Raji (cell line): ENCODE results near the gene PITPNM3.

Experiments used
- POLR2A ChIP-seq: IDR thresholded peaks from 2 replicates; pipeline ENCODE4 v1.6.1; 2011; ENCODE audit warnings: low read depth, low read length, control low read depth; ENCODE audit not compliant: insufficient read depth

Gene PITPNM3

DNA sequence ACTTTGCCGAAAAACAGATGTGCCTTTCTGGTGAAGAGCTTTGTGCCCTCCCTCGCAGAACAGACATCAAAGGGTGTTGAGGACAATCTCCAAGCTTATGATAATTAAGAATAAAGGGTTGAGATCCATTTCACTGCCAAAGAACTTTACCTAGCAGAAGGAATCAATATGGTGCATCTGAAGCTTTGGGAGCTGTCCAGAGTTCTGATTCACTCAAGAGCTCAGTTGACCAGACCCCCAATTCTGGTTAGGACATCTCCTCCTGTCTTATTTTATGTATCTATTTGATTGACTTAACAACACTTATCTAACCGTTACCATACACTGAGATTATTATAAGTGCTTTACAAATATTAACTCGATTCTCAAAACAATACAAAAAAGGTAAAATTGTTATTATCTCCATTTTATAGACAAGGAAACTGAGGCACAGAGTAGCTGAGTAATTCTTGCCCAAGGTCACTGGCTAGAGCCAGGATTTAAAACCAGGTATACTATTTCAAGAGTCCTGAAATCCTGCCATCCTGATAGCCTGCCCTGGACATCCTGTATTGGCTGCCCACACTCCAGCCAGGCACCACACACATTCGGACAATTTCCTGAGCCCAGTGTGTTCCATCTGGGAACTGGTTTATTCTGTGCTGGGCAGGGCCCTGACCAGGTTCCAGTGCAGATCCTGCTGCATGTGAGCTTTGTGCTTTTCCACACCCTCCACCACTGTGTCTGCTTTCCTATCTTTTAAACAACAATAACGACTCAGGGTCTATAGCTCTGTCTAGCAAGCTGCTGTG, 29.8 kb downstream of the PITPNM3 start:
- no peak for TF ChIP-seq POLR2A

DNA sequence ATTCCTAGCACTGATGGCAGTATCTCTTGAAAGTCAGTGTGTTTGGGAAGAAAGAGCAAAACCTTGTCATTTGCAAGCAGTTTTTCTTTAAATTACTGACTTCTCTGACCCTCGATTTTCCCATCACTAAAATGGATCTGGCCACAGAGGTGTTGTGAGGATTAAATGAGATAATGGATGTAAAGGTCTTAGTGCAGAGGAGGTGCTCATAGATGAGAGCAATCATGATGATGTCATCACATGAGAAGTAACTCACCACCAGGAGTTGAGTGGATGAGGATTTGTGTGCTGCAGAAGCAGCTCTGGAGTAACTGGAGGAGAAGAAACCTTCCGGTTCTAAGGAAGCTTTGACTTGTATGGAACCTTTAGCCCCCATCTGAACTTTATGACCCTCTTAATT, 30.6 kb downstream of the PITPNM3 start:
- TF ChIP-seq POLR2A = no peak

DNA sequence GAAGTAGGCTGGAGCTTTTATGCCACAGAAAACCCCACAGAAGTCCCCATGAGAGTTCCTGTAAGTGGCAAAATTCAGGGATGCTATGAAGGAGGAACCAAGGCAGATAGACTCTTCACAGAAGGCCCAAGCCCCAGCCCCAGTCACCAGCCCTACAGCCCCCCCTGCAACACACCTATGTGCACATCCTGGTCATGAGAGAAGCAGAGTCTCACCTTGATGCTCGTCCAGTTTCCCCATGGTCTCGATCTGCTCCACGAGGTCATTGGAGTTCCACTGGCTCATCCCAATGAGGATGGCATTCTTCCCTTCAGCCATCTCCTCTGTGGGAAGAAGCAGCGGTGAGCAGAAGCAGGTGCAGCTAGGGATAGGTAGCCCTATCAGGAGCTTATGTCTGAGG, 31.2 kb downstream of the PITPNM3 start:
- TF ChIP-seq POLR2A = no peak

DNA sequence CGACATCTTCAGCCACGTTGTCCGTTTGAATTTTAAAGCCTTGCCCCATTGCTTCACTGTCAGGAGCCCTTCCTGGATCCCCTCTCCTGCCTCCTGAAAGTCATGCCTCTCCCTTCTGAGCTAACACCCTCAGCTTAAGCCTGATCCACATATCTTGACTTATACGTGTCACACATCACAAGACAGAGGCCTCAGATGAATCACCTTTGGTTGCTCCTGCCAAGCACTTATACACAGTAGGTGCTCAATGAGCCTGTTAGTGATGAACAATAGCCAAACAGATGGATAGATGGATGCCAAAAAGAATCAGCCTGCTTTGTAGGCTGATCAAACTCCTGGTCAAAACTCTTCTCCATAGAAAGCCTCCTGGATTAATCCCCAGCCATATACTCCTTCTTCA, 31.8 kb downstream of the PITPNM3 start:
- TF ChIP-seq POLR2A = no peak

DNA sequence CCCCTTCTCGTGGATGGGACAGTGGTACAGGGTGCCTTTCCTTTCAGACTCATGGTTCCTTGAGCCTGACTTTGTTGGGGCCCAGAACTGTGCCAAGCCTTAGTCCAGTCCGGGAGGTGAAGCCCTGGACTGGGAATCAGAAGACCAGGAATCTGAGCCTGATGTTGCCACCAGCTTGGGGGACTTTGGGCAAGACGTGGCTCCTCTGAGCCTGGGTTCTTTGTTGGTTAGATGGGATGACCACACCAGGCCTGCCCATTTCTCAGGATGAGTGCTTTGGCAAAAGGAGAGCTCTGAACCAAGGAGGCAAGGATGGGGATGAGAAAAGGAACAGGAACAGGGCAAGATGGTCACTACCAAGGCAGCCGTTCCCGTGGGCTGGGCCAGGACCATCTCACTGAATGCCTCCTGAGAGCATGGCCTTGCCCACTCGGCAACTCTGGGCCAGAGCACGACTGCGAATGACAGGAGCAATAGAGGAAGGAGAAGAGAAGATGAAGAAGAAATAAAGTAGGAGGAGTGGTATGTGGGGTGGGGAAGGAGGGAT, 32.5 kb downstream of the PITPNM3 start:
- no peak for TF ChIP-seq POLR2A

DNA sequence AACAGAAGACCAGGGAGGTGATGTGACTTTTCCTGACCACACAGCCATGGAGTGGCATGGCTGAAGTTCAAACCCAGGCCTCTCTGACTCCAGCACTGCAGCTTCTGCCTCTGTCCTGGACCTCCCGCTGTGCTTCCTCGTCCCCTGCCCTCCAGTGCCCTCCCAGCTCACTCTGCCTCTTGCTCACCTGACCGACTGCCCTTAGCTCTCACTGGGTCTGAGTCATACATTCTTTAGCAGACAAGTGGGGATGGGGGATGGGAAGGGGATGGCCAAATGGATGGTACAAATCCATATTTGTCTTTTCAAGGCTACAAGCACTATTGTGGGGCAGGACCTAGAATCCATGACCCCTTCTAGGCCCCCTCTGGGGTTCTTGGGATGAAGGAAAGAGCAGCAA, 33.0 kb downstream of the PITPNM3 start:
- no peak for TF ChIP-seq POLR2A

DNA sequence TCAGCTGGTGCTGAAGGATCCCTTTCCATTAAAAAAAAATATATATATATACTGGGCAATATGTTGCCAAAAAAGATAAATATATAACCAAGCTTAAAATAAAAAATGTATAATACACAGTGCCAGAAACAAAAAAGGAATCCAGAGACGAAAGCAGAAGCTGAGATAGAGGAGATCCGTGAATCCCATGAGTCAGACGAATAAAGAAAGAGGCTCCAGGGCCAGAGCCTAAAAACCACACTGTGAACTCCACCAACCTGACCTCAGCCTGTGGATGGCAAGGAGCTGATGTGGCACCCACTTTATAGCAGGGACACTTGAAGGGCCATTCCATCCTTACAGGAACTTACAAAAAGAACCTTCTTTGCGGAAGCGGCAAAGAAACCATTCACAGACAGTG, 34.8 kb downstream of the PITPNM3 start:
- no peak for TF ChIP-seq POLR2A

DNA sequence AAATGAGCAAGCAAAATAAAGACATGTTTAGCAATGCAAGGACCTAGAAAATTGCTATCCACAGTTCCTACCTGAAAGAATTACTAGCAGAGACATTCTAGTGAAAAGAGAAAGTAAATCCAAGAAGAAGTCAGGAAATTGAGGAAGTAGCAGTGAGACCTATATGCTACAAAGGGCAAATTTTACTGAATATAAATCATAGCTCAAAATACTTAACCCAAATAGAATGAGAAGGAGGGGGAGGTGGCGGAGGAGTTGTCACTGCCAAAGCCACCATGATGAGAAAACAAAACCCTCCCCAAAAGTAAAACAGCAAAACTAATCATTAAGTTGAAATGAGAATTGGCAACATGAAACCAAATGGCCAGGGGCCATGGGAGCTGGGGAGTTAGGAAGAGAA, 39.3 kb downstream of the PITPNM3 start:
- no peak for TF ChIP-seq POLR2A

DNA sequence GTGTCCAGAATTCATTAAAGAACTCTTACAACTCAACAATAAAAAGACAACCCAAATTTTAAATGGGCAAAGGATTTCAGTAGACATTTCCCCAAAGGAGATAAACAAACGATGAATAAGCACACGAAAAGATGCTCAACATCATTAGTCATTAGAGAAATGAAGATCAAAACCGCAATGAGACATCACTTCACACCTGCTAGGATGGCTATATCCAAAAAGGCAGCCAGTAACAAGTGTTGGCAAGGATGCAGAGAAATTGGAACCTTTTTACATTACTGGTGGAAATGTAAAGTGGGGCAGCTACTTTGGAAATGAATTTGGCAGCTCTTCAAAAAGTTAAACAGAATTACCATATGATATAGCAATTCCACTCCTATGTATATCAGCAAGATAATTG, 42.0 kb downstream of the PITPNM3 start:
- no peak for TF ChIP-seq POLR2A

DNA sequence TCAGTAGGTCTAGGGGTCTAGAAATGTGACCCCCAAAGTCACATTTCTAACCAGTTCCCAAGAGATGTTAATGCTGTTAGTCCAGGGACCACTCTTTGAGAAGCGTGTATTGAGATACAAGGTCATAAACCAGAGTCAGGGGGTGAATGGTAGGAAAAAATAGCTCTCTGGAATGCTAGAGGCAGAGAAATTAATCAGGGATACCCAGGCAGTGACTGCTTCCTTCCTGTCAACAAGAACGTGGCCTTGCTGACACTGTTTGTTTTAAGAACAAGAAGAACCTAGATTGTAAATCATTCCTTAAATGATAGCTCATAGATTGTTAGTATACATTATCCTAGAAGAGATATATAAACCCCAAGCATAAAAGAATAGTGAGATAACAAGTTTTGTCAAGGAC, 43.8 kb downstream of the PITPNM3 start:
- TF ChIP-seq POLR2A = no peak

DNA sequence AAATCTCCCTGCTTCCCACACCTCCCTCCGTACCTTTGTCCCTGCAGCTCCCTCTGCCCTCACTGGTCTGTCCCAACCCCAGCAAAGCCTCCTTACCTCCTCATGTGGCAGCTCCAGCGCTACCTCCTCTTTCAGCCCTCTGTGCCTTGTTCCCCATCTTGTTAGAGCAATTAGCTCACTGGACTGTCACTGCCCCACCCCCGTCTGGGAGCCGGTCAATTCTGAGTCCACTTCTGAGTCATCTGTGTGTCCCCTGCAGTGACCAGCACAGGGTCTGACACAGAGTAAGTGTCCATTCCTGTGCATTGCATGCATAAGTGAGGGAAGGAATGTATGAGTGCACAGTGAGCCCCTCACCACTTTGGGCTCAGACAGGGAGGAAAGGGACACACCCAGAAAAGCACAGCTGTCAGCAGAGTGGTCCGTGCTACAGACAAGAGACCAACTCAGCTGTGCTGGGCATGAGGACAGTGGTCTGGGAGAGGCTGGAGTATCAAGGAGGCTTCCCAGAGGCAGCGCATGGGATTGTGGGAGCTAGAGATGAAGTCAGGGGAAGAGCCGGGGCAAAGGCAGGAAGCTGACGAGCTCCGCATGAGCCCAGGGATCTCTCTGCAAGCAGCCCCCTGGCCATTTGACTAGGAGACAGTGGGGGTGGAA, 45.9 kb downstream of the PITPNM3 start:
- TF ChIP-seq POLR2A = no peak

DNA sequence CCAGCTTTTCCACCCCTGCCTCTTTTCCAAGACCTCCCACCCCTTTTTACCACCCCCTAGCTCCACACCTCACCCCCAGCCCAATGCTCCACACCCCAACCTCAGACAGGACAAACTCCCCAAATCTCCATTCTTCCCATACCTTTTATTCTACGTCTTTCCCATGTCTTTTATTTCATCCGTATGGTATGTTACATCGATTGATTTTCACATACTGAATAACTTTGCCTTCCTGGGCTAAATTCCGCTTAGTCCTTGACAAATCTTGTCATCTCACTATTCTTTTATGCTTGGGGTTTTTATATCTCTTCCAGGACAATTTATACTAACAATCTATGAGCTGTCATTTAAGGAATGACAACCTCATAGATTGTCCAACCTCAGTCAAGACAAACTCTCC, 46.4 kb downstream of the PITPNM3 start:
- no peak for TF ChIP-seq POLR2A

DNA sequence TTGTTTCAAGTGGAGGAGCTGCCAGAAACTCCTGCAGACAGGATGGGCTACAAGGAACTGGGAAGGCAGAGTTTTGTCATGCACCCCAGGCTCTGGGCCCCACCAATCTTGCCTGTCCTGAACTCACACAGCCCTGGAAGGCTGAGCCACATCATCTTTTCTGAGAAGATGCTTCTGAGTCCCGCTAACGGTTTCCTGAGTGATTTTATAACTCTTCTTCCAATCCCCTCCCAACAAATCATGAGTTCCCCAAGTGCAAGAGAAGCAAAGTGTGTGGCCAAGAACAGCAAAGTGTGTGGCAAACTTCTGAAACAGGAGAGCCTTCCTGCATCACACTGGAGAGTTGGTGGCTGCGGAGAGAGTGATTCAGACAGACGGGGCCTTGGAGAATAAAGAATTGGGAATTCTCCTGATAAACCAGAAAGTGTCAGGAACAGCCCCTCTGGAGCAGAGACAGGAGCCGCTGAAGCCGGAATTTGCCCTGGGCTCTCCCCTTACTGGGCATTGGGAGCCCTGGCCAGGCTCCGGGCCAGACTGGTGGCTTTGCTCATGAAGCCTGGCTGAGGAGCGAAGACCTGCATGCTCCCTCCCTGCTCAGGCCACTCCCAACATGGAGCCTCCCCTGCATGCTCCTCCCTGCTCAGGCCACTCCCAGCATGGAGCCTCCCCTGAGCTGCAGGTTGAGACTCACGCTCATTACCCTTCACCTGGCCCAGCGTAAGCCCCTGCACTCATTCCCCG, 47.2 kb downstream of the PITPNM3 start:
- TF ChIP-seq POLR2A = no peak

DNA sequence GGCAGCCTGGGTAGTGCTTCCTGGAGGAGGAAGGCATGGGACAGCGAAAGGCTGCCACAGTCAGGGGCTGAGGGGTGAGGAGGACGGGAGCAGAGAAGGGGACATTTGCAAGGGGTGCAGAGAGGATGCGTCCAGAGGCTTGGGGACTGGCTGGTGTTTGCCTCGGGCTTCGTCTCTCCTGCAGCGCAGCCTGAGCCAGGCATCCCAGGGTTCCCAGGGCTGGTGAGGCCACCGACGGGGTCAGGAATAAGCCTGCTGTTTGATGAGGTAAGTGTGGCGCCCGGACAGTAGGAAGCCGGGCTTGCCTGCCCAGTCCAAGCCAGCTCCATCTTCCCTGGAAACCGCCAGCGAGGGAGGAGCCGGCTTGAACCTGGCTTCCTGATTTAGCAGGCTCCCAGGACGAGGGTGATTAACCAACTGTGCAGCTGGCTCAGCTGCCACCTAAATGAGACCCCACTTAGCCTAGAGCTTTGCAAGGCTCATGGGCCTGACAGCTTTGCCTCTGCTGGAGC, 47.8 kb downstream of the PITPNM3 start:
- TF ChIP-seq POLR2A = no peak

DNA sequence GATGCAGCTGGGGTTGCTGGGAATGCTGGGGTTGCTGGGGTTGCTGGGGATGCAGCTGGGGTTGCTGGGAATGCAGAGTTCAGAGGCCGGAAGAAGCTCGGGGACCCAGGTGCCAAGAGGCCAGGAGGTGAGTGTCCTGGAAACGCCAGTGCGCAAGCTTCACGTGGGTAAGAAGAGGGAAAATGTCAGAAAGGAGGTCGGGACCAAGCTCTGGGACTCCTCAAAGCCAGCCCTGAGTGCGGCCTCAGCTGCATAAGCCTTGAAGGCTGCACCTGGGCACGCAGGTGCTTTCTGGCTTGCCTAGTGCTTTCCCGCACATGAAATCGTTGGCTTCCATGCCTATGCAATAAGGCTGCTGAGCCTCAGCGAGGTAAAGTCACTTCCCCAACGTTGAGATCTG, 48.3 kb downstream of the PITPNM3 start:
- no peak for TF ChIP-seq POLR2A
